Stimulated activated CD4-positive, alpha-beta T cell treated with anti-CD3 and anti-CD28 coated beads, Interleukin-1b, Interleukin-23, amount 100 ng/mL, for 1 hour (primary cell): Measurements from ENCODE around the gene GBP3.
"Not testable (repeated sequence)": the region's sequence is repeated elsewhere in the genome, so short reads cannot be mapped to it uniquely, and the experiment has no call there.

Experiments
- DNase-seq, 2 donors: peaks; one replicate each; pipeline ENCODE4 v3.0.0-alpha.2; 2020; ENCODE audit warnings: low read depth in 2 of 2

GBP3 gene

GRCh38 chr1:88979054-88979748, 43.5 kb downstream of the GBP3 start:
- no peak for DNase-seq

GRCh38 chr1:88976235-88976634, 46.4 kb downstream of the GBP3 start:
- no peak for DNase-seq

- not testable (repeated sequence) for DNase-seq
These were observed 48.0 kb downstream of the GBP3 start for GRCh38 chr1:88974616-88975172.

GRCh38 chr1:88973520-88974137, 49.0 kb downstream of the GBP3 start:
- no peak for DNase-seq

GRCh38 chr1:88961647-88962275, 60.9 kb downstream of the GBP3 start:
- no peak for DNase-seq

GRCh38 chr1:88961081-88961480, 61.6 kb downstream of the GBP3 start:
- no peak for DNase-seq
